ENCODE data around the gene PCDHB7.
"Not testable (repeated sequence)": the region's sequence is repeated elsewhere in the genome, so short reads cannot be mapped to it uniquely, and the experiment has no call there.

The PCDHB7 gene

GRCh38 chr5:141224844-141225243 is 52.4 kb downstream of the PCDHB7 start:
- not testable (repeated sequence) for DNase-seq (ENCODE audit: low spot score)

GRCh38 chr5:141225421-141225820 is 53.0 kb downstream of the PCDHB7 start:
- not testable (repeated sequence) for DNase-seq (ENCODE audit: low spot score)

Measured in CD4-positive, alpha-beta T cell treated with Interleukin-15 for 4 hours (primary cell).